HEK293 (cell line): Measurements from ENCODE around the gene SLC26A8.

Source experiments
- EGR2 ChIP-seq: fragments of 450-650 bp; formaldehyde crosslinking; IDR thresholded peaks from 2 replicates; pipeline ENCODE4 v1.5.1; 2016; ENCODE audit warnings: low read depth, missing biosample characterization, missing genetic modification characterization
- GLIS1 ChIP-seq: fragments of 450-650 bp; formaldehyde crosslinking; IDR thresholded peaks from 2 replicates; pipeline ENCODE4 v1.5.1; 2016; ENCODE audit warnings: missing biosample characterization, missing genetic modification characterization
- MYNN ChIP-seq: fragments of 450-650 bp; formaldehyde crosslinking; IDR thresholded peaks from 2 replicates; pipeline ENCODE4 v1.5.1; 2016; ENCODE audit warnings: missing biosample characterization, missing genetic modification characterization, borderline replicate concordance
- ZBTB21 ChIP-seq: fragments of 450-650 bp; formaldehyde crosslinking; IDR thresholded peaks from 2 replicates; pipeline ENCODE4 v1.5.1; 2017; ENCODE audit warnings: missing biosample characterization, missing genetic modification characterization
- ZFP3 ChIP-seq: fragments of 450-650 bp; formaldehyde crosslinking; IDR thresholded peaks from 2 replicates; pipeline ENCODE4 v1.5.1; 2016; ENCODE audit warnings: low read depth, missing biosample characterization, missing genetic modification characterization
- ZNF274 ChIP-seq, 2 experiments: fragments of 200-500 bp in 1 of 2; fragments of 450-650 bp in 1 of 2; sonication (Bioruptor generic) in 1 of 2; formaldehyde crosslinking in 1 of 2; IDR thresholded peaks; 2 replicates each; pipeline versions ENCODE4 v1.5.1 to v1.6.1; 2014 to 2016; ENCODE audit warnings: borderline replicate concordance in 1 of 2, inconsistent platforms in 1 of 2, low read length in 1 of 2, missing biosample characterization in 1 of 2, missing genetic modification characterization in 1 of 2
- ZNF354C ChIP-seq: fragments of 450-650 bp; formaldehyde crosslinking; IDR thresholded peaks from 2 replicates; pipeline ENCODE4 v1.5.1; 2016; ENCODE audit warnings: missing biosample characterization, missing genetic modification characterization, low read depth, borderline replicate concordance
- ZNF416 ChIP-seq: fragments of 450-650 bp; formaldehyde crosslinking; IDR thresholded peaks from 2 replicates; pipeline ENCODE4 v1.5.1; 2016; ENCODE audit warnings: missing biosample characterization, missing genetic modification characterization
- ZNF596 ChIP-seq: fragments of 450-650 bp; IDR thresholded peaks from 2 replicates; pipeline ENCODE4 v1.5.0; 2018; ENCODE audit warnings: missing biosample characterization, mild to moderate bottlenecking, missing genetic modification characterization, moderate library complexity
- ZNF629 ChIP-seq: fragments of 450-650 bp; formaldehyde crosslinking; IDR thresholded peaks from 2 replicates; pipeline ENCODE4 v1.5.1; 2017; ENCODE audit warnings: missing biosample characterization, missing genetic modification characterization
- TF ChIP-seq, protein P1 (sequence below): fragments of 450-650 bp; formaldehyde crosslinking; IDR thresholded peaks from 2 replicates; pipeline ENCODE4 v1.5.1; 2016; ENCODE audit warnings: missing biosample characterization, missing genetic modification characterization
- TF ChIP-seq, protein P2 (sequence below): fragments of 450-650 bp; formaldehyde crosslinking; IDR thresholded peaks from 2 replicates; pipeline ENCODE4 v1.5.1; 2016; ENCODE audit warnings: missing biosample characterization, missing genetic modification characterization

DNA sequence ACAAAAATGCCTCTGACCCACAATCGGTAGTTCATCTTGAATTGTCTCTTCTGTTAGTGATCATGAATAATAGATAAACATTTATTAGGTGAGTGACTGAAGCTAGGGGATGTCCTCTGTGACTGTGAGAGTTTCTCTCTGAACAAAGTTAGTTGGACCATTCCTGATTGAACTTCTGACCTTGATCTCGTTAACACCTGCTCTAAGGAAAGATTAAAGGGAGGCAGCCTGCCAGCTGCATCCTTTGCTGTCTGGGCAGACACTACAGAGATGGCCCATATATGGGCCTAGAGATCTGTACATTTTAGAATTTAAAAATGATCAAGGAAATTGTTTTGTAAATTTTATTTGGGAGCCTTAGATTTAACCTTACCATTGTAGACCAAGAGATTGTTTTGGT is 30.5 kb upstream of the SLC26A8 start:
- TF ChIP-seq ZBTB21 (tag by site-specific recombination) = no peak
- no peak for TF ChIP-seq EGR2 (tag by site-specific recombination)
- TF ChIP-seq ZNF274 (IDR thresholded peaks at IDR 0.05; ENCODE audit: low read length) = no peak
- TF ChIP-seq ZNF274 (tag by site-specific recombination; IDR thresholded peaks at IDR 0.05; ENCODE audit: borderline replicate concordance) = no peak
- TF ChIP-seq, protein P1, sequence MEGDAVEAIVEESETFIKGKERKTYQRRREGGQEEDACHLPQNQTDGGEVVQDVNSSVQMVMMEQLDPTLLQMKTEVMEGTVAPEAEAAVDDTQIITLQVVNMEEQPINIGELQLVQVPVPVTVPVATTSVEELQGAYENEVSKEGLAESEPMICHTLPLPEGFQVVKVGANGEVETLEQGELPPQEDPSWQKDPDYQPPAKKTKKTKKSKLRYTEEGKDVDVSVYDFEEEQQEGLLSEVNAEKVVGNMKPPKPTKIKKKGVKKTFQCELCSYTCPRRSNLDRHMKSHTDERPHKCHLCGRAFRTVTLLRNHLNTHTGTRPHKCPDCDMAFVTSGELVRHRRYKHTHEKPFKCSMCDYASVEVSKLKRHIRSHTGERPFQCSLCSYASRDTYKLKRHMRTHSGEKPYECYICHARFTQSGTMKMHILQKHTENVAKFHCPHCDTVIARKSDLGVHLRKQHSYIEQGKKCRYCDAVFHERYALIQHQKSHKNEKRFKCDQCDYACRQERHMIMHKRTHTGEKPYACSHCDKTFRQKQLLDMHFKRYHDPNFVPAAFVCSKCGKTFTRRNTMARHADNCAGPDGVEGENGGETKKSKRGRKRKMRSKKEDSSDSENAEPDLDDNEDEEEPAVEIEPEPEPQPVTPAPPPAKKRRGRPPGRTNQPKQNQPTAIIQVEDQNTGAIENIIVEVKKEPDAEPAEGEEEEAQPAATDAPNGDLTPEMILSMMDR (tag by site-specific recombination) = no peak
- TF ChIP-seq ZNF416 (tag by site-specific recombination) = no peak
- no peak for TF ChIP-seq ZFP3 (tag by site-specific recombination)
- no peak for TF ChIP-seq GLIS1 (tag by site-specific recombination)
- TF ChIP-seq ZNF596 (tag by site-specific recombination) = no peak
- no peak for TF ChIP-seq ZNF629 (tag by site-specific recombination)
- TF ChIP-seq MYNN = no peak
- TF ChIP-seq, protein P2, sequence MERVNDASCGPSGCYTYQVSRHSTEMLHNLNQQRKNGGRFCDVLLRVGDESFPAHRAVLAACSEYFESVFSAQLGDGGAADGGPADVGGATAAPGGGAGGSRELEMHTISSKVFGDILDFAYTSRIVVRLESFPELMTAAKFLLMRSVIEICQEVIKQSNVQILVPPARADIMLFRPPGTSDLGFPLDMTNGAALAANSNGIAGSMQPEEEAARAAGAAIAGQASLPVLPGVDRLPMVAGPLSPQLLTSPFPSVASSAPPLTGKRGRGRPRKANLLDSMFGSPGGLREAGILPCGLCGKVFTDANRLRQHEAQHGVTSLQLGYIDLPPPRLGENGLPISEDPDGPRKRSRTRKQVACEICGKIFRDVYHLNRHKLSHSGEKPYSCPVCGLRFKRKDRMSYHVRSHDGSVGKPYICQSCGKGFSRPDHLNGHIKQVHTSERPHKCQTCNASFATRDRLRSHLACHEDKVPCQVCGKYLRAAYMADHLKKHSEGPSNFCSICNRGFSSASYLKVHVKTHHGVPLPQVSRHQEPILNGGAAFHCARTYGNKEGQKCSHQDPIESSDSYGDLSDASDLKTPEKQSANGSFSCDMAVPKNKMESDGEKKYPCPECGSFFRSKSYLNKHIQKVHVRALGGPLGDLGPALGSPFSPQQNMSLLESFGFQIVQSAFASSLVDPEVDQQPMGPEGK (tag by site-specific recombination) = no peak
- no peak for TF ChIP-seq ZNF354C (tag by site-specific recombination)
